Ramos (cell line): ENCODE measurements around the gene SLC8A1.

Experiments used
- in situ Hi-C: fragments of 300-500 bp; cut with MboI; formaldehyde crosslinking; loops from one replicate; pipeline ENCODE4 v1.14.3; 2022; ENCODE audit warnings: low sequenced_read_pairs; ENCODE audit not compliant: unreplicated experiment

The SLC8A1 gene

GRCh38 chr2:40284797-40285196, 167.1 kb downstream of the SLC8A1 start:
- in situ Hi-C loops = no loop called here

DNA sequence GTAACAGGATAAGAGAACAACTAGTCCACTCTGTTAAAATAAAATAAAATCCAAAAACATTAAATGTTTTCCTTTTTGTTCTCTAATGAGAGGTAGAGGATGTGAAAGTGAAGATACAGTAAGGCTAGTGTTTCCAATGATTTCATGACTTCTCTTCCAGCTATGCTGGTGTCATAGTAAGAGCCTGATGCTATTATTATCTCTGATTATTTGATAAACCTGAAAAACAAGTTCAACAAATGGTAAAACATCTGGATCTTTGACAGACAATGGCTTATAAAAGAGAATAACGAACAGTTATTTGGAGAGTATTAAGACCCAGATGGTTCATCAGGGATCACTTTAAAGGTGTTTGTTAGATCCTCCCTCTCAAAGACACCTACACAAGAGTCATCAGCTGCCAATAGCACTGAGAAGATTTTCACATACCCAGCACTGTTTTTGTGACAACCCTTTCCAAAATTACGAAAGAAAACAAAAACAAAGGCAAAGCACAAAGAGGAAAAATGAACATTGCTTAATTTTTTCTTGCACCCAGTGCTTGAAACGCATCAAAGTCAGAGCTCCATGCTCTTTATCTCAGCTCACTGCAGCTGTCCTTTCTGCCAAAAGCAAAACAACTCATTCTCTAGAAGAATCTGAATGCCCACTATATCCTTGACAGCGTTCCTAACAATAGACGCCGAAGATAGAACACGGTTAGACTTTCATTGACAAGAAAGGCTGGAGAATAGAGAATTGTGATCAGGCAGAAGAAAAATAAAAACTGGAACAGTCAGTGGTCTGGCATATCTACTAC, 168.6 kb downstream of the SLC8A1 start:
- in situ Hi-C loops = no loop called here

DNA sequence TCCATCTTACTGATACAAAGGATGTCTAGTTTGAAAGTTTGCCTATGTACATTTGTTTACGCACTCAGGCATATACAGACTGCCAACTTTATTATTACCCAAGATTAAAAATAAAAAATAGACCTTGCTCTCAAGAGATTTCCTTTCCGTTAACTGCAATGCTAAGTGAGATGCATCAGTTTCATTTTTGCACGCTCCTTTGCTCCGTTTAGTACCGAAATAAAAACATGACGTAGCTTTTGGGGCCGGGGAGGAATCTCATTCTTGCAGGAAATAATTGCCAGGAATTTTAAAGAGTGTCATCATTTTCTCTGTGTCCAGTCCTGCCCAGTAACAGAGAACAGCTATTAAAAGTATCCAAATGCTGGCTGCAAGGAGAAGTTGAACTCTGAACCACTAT, 169.5 kb downstream of the SLC8A1 start:
- in situ Hi-C loops = no loop called here

- in situ Hi-C loops = no loop called here
Observed at GRCh38 chr2:40281021-40281940, 170.6 kb downstream of the SLC8A1 start.

- in situ Hi-C loops = no loop called here
Observed at GRCh38 chr2:40279482-40279881, 172.4 kb downstream of the SLC8A1 start.

DNA sequence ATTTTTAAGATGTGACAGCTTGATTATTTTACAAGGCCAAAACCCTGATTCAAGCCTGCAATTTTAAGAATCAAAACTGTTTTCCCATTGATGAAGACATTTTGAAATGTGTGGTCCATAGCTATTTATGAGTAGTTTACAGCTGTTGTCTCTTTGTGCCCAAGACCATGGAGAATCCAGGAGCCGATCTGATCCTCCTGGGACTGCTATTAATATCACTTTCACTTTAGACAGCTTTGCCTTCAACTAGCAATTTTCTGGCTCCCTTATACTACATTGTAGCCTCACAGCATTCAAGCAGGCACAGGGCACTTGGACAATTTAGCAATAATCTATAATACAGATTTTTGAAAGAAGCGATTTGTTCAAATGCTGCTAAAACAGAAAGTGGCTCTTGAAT, 172.9 kb downstream of the SLC8A1 start:
- in situ Hi-C loops = no loop called here

DNA sequence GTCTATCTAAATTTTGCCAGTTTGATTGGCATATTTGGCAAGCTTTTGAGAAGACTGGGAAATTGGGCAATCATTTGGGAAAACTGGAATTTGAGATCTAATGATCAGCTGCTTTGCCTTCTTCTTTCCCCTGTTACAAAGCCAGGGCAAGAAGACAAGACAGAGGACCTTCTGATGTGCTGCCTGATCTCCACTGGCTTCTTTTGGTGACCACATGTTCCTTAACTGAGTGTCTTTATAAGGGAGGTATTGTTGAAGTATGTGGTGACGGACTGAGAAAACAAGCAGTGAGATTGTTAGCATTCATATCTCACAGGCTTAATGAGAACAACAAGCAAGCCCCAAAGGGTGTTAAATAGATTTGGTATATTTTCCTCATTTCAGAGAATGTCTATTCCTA, 175.8 kb downstream of the SLC8A1 start:
- in situ Hi-C loops = no loop called here

DNA sequence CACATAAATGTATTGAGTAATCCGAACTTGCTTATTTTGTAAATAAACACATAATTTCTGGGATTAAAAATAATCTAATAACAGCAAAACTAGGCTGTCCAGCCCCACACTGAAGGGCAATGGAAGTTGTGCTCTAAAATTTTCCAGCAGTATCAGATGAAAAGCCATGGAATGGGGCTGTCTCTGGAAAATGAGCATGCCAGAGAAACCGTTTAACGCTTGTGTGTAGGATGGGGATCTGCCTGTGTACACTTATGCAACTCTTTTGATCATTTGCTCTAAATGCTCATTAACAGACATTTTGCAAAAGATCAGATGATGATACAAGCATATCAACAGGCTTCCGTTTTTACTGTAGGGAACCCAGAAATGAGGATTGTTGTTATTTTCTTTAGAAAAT, 177.6 kb downstream of the SLC8A1 start:
- in situ Hi-C loops = no loop called here

DNA sequence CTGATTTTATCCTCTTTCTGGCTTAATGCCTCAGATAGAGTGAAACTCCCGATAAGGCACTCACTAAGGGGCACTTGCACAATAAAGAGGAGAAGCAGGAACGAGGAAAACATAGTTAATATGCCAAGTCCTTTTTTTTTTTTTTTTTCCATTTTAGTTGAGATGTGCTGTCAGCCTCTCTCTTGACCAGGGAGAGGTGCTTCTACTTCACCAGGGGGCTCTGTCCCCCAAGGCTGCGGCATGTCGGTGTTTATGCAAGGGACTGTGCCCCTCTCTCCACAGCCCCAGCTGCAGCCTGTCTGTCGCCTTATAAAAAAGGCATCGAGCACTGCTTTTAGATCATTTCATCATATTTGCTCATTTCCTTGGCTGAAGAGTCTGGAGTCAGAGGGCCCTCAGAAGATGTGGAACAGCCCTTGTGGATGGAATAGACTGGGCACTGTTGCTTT, 178.1 kb downstream of the SLC8A1 start:
- in situ Hi-C loops = no loop called here

- in situ Hi-C loops = no loop called here
Observed at GRCh38 chr2:40271094-40271493, 180.8 kb downstream of the SLC8A1 start.

DNA sequence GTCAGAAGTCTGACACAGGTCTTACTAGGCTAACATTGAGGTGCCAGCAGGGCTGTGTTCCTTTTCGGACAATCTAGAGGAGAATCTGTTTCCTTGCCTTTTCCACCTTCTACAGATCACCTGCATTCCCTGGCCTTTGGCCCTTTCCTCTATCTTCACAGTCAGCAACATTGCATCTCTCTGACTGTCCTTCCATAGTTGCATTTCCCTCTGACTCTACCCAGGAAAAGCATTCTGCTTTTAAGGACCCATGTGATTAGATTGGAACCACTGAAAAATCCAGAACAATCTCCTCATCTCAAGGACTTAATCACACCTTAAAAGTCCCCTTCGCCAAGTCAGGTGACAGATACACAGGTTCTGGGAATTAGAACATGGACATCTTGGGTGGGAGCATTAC, 181.5 kb downstream of the SLC8A1 start:
- in situ Hi-C loops = no loop called here

DNA sequence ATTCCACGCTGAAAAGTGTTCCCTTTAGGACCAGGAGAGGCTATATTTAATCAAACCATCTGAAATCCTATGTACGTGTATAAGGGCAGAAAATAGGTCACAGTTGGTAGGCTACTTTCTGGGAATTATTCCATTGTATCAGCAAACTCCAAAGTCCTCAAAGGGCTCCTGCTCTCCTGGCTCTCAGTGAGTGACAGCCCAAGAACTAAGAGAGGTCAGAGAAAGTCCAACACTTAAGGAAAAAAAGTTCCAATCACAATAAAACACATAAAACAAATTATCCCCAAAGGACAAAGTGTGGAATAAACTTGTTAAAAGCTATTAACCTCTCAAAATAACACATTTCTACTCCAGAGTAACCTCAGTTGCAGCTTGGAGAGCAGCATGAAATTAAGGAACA, 183.3 kb downstream of the SLC8A1 start:
- in situ Hi-C loops = no loop called here

DNA sequence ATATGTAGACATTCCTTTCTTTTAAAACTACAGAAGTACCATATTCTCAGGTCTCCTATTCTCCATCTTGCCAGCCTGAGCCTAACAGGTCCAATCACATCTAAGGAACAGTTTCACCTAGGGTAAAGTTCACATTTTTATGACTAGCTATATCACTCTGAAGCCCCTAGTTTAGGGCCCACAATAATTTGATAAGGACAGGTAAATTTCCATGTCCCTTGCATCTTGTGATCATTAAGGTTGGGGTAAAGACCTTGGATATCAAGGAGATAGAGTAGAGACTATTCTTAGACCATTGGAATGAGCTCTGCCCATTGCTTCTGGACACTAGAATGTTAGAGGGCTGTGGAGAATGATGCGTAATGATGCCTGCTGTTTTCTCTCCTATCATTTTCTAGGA, 185.7 kb downstream of the SLC8A1 start:
- in situ Hi-C loops = no loop called here

GRCh38 chr2:40265602-40266001, 186.3 kb downstream of the SLC8A1 start:
- in situ Hi-C loops = no loop called here

GRCh38 chr2:40261042-40261441, 190.8 kb downstream of the SLC8A1 start:
- in situ Hi-C loops = no loop called here

DNA sequence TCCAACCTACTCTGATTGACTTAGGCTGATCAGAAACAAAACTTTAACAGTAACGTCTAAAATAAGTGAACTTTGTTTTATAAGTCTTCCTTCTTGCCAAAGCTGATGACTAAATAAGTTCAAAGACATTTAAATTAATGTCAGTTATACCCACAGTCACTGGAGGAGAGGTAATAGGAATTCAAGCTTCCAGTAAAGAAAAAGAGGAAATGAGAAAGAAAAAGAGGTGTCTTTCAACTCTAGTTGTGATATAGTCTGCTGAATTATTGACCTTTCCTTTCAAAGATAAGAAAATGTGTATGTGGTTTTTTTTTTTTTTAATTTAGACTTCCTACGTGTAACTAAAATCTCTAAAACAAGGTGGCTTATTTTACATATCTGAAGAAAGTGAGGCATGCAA, 191.5 kb downstream of the SLC8A1 start:
- in situ Hi-C loops = no loop called here

- in situ Hi-C loops = no loop called here
Observed at GRCh38 chr2:40259900-40260299, 192.0 kb downstream of the SLC8A1 start.

- in situ Hi-C loops = no loop called here
Observed at GRCh38 chr2:40258135-40258457, 193.8 kb downstream of the SLC8A1 start.

- in situ Hi-C loops = no loop called here
Observed at GRCh38 chr2:40257340-40258134, 194.4 kb downstream of the SLC8A1 start.

- in situ Hi-C loops = no loop called here
Observed at GRCh38 chr2:40256649-40257048, 195.2 kb downstream of the SLC8A1 start.

DNA sequence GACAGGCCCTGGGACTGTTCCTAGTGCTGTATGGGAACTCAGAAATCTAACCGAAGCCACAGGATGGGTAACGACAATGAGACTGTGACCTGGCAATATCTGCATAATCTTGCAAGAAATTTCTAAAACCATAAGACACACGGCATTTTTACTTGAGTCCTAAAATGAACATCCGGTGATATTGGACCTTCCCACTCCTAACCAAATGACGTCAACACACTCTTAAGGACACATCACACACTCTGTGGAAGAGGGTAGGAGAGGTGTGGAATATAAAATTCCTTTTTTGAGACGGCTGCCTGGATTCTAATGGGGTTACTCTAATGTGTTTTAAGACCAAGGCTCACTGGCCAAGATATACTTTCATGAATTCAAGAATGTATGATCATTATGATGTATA, 195.9 kb downstream of the SLC8A1 start:
- in situ Hi-C loops = no loop called here
